Measurements from ENCODE around the gene AHNAK.

The AHNAK gene

DNA sequence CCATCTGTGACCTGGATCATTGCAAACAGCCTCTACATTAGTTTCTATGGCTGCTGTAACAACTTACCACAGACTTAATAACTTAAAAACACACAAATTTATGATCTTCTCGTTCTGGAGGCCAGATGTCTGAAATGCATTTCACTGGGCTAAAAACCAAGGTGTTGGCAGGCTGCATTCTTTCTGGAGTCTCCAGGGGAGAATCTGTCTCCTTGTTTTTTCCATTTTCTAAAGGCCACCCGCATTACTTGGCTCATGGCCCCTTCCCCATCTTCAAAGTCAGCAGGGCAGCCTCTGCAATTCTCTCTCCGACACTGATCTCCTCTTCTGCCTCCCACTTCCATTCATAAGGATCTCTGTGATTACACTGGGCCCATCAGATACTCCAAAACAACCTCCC, 116.2 kb downstream of the AHNAK start:
- DNase-seq = no peak

DNA sequence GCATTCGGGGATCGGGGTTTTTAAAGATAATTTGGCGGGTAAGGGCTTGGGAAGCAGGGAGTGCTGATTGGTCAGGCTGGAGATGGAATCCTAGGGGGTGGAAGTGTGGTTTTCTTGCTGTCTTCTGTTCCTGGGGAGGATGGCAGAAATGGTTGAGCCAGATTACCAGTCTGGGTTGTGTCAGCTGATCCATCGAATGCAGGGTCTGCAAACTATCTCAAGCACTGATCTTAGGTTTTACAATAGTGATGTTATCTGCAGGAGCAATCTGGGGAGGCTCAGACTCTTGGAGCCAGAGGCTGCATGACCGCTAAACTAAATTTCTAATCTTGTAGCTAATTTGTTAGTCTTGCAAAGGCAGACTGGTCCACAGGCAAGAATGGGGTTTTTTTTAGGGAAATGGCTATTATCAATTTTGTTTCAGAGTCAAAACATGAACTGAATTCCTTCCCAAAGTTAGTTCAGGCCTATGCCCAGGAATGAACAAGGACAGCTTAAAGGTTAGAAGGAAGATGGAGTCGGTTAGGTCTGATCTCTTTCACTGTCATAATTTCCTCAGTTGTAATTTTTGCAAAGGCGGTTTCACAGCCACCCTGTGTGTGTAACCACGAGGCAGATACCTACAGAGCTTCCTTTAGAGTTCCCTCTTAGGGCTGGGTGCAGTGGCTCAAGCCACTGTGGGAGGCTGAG, 117.6 kb downstream of the AHNAK start:
- DNase-seq = no peak

DNA sequence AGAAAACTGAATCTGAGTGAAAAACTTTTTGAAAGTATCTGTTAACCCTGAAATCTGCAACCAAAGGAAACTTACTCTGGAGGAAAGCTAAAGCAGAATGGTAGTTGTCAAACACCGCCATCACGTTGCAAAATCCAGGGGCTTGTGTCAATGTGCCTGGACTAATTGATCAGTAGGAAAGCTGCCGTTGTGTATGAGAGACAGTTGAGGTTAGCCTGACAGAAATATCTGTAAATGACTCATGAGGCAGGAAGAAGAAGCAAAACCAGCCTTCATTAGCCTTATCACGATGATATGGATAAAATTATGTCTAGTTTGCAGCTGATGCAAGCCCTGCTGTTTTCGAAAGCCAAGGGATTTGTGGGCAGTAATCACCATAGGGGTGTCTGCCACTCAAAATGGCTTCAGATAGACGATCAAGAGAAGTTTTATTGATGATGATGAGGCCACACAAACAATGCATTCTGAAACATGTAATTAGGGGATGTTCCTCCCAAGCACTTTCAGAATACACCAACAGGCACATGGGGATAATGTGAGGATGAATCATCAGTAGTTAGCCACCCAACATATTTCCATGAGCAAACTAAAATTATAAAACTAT, 118.9 kb downstream of the AHNAK start:
- peak; percentile 40 for DNase-seq

DNA sequence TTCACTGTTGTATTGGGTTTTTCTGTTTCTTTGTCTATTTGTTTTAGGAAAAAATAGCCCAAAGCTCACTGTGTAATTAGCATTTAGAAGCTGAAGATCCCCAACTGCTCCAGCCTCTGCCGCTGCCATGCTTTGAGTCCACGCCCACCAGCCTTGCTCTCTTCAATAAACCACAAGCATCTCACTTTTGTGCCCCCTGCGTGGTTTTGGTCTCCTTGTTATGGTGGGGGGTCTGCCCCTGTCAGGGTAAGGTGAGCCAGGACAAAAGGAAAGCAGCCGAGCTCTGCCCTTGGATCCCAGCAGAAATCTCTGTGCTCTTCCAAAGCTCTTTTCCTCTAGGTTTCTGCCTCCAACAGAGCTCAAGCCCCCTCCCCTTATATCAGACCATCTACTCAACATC, 123.6 kb downstream of the AHNAK start:
- DNase-seq = no peak

DNA sequence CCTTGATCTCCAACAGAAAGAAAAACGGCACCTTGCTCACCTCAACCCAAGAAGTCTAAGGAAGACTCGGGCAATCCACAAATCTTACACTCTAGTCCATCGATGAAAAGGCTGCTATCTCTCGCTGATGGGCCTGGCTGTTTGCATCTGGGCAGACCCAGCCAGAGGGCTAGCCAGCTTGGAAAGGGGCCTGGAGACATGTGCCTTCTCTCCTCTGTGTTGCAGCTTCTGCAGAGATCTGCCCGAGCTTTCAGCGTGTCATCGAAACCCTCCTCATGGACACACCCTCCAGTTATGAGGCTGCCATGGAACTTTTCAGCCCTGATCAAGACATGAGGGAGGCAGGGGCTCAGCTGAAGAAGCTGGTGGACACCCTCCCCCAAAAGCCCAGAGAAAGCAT, 124.6 kb downstream of the AHNAK start:
- no peak for DNase-seq

DNA sequence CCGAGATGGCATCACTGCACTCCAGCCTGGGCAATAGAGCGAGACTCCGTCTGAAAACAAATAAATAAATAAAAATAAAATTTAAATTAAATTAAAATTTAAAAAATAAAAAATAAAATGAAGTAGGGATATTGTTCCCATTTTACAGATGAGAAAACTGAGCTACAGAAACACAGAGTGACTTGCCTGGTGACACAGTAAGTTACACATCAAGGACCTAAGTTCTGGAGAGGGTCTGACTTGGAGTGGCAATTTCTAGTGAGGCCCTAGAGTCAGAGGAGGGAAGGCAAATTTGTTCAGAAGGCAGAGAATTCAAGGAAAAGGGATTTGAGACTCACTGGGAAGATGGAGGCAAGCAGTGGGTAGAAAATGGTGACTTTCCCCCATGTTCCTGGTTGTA, 125.7 kb downstream of the AHNAK start:
- DNase-seq = no peak

DNA sequence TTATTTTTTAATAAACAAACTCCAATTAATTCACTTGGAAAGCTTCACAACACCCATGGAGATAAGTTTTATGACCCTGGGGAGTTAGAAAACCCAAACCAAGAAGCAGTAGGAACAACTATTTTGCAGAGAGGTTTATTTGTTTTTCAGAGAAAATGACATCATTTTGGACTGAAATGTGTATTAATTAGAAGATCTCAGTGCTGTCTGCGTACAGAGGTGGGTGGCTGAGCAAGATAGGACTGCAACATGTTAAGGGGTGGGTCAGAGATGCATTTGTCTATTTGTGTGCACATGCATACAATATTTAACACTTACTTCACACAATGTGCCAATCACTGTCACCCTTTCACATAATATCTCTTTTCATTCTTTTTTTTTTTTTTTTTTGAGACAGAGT, 126.7 kb downstream of the AHNAK start:
- no peak for DNase-seq

DNA sequence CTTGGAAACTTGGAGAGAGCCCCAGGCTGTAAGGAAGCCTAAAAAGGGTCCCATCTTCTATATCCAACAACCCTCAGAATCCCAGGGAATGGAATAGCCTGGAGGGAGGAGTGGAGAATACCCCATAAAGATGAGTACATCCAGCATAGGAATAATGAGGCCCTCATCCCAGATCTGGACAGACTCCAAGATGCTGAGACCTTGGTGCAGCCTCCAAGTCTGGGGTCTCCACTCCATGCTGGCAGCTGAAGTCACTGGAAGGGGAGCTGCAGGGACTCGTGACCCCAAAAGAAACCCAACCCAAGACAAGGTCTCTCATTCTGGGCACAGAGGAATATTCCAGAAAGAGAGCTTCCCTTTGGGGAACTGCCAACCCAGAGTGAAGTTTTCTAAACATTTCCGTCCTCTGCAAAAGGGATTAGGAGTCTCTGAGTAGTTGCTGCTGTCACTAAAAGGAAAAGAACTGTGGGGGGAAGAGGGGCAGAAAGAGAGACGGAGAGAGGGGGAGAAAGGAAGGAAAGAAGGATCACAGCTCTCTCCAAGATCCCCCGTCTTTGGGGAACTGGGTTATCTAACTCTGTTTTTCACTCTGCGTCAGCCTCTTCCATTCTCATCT, 127.2 kb downstream of the AHNAK start:
- no peak for DNase-seq

DNA sequence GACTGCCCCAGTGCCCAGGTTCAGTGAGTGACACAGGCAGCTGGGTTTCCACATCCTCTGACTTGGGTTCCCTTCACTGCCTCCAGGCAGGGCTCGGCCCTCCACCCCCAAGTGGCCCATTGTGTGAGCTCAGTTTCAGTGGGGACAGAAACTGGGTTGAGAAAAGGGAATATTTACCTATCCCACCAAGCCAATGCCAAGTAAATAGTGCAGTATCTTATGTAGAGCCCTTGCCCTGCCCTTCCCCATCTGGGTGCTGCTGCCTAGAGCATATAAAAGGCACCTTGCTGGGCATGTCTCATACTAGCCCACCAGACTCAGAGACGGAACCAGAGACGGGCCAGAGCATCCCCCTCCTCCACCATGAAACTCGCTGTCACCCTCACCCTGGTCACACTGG, 127.9 kb downstream of the AHNAK start, which contains the start of gene SCGB1A1:
SCGB1A1 (plus strand) TSS at position 301 of the 400 bp plus-strand sequence; CDS start at position 364, 63 bp downstream.
- no peak for DNase-seq

DNA sequence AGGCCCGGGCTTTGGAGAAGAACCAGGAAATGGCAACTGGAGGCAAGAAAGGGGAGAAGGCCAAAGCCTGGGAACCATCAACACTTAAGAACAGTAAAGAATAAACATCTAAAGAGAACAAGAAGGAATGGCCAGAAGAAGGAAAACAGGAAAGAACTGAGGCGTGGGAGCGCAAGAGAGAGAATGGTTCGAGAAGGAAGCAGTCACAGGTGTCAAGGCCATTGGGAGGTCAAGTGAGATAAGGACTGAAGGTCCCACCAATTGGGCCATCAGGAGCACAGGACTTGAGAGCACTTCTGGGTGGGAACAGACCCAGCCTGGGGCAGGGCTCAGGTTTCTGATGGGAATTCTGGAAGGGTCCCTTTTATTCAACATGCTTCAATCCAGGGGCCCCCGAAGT, 128.5 kb downstream of the AHNAK start:
- DNase-seq = no peak

DNA sequence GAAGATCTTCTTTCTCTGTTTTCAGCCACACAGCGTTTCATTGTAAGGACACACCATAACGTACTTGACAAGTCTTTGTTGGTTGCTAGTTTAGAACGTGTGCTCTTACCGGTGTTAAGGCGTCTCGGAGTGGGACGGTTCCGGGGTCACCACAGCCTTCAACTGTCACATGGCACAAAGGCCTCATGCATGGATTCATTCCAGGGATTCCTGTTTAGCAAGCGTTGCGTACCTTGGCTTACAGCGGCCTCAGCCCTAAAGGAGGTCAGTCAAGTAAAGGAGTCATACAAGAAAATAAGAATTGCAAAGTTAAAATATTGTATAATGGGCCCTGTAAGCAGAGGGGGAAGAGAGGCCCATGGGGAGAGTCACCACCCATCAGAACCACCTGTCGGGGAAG, 130.0 kb downstream of the AHNAK start:
- no peak for DNase-seq

DNA sequence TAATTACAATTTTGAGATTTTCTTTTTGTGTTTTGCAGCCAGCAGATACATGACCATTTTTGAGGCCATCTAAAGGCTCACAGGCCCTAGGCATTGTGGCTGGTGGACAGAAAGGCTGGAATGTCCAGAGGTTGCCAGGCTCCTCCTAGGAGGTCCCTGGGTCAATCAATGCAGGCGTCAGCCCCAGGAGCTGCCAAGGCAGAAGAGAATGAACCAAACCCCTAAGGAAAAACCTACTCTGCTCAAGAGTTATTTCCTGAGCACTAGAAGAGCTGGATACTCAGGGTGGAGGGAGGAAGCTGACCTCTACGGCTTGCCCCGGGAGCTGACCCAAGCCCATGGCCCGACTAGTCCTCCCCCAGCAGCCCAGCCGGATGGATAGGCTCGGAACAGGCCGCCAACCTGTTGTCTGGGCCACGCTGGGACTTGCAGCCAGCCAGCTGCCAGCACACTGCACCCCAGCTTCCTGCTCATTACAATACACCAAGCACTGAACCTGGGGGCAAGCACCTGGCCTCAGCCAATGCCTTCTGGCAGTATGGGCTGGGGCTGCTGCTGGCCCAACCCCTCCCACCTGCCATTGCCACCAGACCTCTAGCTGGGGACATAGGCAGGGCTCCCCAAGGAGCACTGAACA, 133.4 kb downstream of the AHNAK start:
- DNase-seq = no peak

DNA sequence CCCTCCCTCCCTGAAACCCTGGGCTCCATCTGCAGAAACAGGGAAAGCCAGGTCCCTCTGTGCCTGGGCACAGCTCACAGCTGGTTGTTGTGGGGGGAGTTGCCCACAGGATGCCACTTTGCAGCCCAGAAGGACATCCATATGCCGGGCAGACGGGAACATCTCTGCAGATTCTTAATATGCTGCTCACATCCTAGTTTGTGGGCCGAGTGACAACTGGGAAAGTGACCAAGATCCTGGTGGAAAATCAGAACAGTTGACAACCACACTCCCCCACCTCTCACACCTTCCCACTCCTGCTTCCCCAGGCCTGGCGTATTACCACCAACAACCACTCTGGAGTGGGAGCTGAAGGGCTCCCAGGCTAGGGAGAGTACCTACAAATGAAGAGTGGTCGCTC, 135.1 kb downstream of the AHNAK start:
- DNase-seq = no peak

DNA sequence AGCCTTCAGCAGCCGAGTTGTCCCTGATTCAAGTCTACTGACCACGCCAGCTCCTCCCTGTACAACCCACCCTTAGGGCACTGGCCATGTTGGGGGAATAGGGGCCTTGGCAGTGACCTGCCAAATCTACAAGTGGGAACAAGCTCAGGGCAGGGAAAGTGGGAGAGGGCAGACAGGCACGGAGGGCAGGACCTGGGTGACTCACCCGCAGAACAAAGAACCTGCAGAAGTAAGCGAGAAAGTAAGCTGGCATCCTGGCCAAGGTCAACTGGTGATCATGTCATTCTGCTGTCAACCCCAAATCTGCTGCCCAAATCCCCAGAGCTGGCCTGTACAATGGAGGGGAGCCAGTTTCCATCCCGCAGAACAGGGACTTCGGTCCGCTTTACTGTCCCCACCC, 135.6 kb downstream of the AHNAK start:
- DNase-seq = no peak

DNA sequence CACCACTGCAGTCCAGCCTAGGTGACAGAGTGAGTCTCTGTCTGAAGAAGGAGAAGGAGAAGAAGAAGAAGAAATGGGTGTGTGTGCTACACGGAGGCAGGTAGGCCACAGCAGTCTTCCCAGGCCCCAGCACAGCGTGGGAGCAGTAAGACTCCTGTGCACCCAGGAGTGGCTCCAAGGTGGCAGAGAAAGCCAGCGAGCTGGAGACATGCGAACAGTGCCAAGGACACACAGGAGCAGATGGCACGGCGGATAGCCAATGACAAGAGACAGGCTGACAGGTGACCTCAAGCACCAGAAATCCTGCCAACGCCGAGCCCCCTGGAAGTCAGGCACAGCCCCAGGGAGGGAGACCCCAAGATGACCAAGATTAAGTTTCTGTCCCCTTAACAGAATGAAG, 136.8 kb downstream of the AHNAK start:
- no peak for DNase-seq

DNA sequence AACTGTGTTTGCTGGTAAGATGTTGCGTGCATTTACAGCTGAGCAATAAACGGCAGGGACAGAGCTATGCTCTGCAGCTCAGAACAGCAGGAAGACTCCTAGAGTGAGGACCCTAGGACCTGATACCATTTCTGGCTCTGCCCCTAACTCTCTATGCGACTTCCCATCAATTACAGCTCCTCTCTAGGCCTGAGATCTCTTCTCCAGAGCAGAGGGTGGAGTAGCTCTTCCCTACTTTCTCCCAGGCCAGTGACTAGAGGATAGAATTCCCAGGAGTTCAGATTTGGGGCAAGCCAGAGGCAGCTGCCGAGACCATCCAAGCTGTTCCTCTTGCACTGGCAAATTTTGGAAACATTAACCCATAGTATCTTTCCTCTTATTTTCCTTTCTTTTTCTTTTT, 140.6 kb downstream of the AHNAK start:
- DNase-seq = no peak

DNA sequence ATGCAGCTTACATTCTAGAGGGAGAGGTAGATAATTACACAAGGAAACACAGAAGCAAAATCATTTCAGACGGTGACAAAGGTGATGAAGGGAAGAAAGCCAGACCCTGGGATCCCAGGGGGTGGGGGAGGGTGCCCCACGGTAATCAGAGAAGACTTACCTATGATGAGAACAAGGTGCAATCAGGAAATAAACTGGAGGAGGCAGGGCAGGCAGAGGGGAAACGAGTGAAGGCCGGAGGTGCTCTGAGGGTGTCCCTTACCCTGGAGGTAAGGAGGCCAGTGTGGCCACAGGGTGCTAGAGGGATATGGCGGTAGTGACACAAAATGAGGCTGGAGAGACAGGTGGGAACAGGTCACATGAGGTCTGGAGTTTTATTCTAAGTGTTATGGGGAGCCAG, 141.7 kb downstream of the AHNAK start:
- DNase-seq = no peak

DNA sequence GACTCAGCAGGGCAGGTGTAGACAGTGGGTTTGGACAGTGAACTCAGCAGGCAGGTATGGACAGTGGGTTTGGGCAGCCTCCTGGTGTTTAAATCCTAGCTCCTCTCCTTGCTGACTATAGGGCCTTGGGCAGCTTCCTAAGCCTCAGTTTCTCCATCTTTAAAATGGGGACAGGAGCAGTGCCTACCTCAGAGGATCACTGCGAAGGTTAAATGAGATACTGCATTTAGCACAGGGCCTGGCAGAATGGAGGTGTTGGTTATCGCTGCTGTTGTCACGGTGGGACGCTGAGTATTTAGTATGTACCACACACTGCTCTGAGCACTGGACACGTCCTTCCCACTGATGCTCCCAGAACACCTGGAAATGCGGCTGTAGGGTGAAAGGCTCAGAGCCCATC, 142.2 kb downstream of the AHNAK start:
- no peak for DNase-seq

DNA sequence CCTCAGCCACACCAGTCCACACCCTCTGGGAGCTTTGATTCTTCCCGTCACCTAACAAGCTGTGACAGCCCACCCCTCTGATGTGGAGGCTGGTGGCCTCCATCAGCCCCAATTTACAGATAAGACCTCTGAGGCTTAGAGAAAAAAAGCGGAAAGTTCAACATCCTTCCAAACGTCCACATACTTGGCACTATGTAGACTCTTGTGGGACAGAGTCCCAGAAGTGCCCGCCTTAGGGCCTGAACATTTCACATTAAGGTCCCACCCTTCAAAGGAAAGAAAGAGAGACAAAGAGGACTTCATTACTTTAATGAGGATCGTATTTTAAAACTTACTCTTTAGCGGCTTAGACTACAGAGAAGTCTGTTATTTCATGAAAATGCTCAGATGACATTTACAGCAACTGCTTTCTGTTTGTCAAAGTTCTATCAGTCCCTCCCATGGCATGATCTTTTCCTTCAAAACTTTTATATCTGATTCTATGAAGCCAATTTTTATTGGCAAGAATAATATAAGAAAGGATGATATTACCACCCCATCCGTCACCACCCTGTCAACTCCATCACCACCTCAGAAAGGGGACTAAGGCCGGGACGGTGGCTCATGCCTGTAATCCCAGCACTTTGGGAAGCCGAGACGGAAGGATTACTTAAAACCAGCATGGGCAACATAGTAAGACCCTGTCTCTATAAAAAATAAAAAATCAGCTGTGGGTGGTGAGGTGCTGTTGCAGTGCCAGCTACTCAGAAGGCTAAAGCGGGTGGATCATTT, 143.5 kb downstream of the AHNAK start:
- DNase-seq = no peak

DNA sequence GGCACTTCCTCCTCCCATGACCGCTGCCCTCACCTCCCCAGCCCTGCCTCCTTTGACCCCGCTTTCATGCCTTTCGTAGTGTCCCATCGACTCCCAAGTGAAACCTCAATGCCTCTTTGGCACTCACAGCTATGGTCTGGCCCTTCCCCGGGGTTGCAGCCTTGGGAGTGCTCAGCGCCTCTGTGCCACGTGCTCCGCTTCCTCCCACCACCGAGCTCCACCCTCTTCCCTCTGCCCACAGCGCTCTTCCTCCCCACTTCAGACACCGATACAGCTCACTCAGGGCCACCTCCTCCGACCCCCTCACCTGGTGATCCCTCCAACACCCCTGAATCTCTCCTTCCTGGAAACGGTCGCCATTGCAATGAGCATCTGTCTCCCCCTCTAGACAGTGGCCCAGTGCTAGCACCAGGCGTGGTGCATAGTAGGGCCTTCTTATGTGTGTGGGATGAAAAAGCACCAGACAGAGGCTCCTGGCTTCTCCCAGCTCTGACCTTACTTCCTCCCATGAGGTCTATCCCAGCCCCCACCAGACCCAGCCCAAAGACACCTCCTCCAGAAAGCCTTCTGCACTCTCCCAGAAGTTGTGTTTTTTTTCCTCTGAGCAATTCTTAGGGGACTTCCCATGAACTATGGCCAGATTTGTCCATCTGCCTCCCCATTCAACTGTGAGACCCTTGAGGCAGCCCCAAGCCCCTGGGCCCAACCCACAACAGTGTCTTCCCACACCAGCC, 144.2 kb downstream of the AHNAK start:
- DNase-seq = peak; percentile 40

DNA sequence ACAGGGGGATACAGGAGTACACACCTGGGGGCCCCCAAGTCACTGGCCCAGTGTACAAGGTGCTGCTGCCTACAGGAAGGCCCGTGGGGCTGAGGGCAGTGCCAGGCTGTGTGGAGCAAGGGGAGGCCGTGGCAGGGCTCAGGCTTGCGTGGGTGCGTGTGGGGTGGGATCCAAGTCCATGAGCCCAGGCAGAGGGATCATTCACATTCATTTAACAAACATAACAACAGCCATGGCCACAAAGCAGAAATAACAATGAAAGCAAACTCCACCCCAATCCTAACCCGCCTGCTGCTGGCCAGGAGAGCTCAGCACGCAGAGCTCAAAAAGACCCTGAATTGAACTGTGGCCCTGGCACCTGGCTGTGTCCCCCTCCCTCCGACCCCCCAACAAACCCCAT, 144.8 kb downstream of the AHNAK start:
- DNase-seq = no peak

DNA sequence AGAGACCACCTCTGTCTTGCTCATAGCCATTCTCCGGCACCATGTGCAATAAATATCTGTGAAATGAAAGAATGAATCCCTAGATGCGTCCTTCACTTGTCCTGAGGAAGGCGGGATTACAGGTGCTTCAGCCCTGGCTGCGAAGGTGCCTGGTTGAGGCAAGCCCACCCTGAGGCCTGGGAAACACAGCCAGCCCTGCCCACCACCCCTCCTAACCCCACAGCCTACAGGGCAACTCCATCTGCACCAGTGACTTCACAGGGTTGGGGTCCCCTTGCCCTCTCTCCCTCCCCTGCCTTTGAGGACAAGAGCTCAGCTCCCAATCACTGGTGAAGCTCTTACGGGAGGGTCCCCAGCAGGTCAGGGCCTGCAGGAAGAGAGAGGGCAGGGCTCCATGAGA, 145.2 kb downstream of the AHNAK start:
- DNase-seq = no peak

DNA sequence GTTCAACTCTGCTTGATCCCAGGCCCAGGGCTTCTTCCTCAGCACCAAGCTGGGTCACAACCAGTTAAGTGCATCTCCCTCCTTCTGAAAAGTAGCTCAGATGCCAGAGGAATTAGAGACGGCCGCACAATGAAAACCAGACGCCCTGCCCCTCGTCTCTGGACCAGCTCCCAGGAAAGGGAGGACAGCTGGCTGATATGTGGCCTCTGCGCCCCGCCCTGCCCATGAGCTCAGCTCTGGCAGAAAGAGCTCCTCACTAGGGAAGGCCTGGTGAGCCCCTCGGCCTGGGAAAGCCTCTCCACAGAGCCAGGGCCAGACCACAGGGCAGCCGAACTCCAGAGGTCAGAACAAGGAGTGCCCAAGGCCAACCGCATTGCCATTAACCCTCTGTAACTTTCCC, 145.8 kb downstream of the AHNAK start:
- DNase-seq = no peak
